GM18861 (cell line): Measurements from ENCODE around the gene TM7SF3.

Experiments
- ATAC-seq: cut with Tn5 transposase; IDR thresholded peaks from one replicate; pipeline ENCODE4 v1.9.1; 2021; ENCODE audit not compliant: unreplicated experiment

The TM7SF3 gene

GRCh38 chr12:27015730-27016076 lies 1.5 kb upstream of the TM7SF3 start:
- no peak for ATAC-seq

- ATAC-seq: no peak
Measured at GRCh38 chr12:27014859-27015729, 910 bp upstream of the TM7SF3 start.

GRCh38 chr12:27013611-27014084 lies 536 bp downstream of the TM7SF3 start:
- peak; percentile 6 for ATAC-seq

GRCh38 chr12:27012982-27013255 lies 1.3 kb downstream of the TM7SF3 start:
- ATAC-seq: no peak

GRCh38 chr12:27012239-27012981 lies 1.8 kb downstream of the TM7SF3 start:
- no peak for ATAC-seq

- no peak for ATAC-seq
Measured at GRCh38 chr12:27009881-27010301, 4.3 kb downstream of the TM7SF3 start.

GRCh38 chr12:27008081-27008480 lies 6.1 kb downstream of the TM7SF3 start:
- no peak for ATAC-seq

- no peak for ATAC-seq
Measured at GRCh38 chr12:27006797-27007467, 7.3 kb downstream of the TM7SF3 start.

- ATAC-seq: no peak
Measured at GRCh38 chr12:27005495-27005894, 8.7 kb downstream of the TM7SF3 start.

GRCh38 chr12:27003421-27004381 lies 10.5 kb downstream of the TM7SF3 start:
- no peak for ATAC-seq

- ATAC-seq: no peak
Measured at GRCh38 chr12:27002141-27002540, 12.0 kb downstream of the TM7SF3 start.

- no peak for ATAC-seq
Measured at GRCh38 chr12:27001663-27002062, 12.5 kb downstream of the TM7SF3 start.

GRCh38 chr12:27000961-27001360 lies 13.2 kb downstream of the TM7SF3 start:
- ATAC-seq: no peak

GRCh38 chr12:26997003-26997402 lies 17.2 kb downstream of the TM7SF3 start:
- ATAC-seq: no peak

GRCh38 chr12:26995706-26996105 lies 18.5 kb downstream of the TM7SF3 start:
- no peak for ATAC-seq

- ATAC-seq: no peak
Measured at GRCh38 chr12:26994109-26994508, 20.1 kb downstream of the TM7SF3 start.

- ATAC-seq: no peak
Measured at GRCh38 chr12:26991826-26992225, 22.4 kb downstream of the TM7SF3 start.

GRCh38 chr12:26989873-26990272 lies 24.3 kb downstream of the TM7SF3 start:
- ATAC-seq: no peak

- ATAC-seq: no peak
Measured at GRCh38 chr12:26988703-26989102, 25.5 kb downstream of the TM7SF3 start.

- no peak for ATAC-seq
Measured at GRCh38 chr12:26987634-26988424, 26.4 kb downstream of the TM7SF3 start.
